Myocyte (in vitro differentiated cells): ENCODE data around the gene METTL21C. TPM values are rescaled to one million over a fixed set of nuclear protein-coding genes. Genes with fewer than 3 reads are reported as not detected.

Experiments used
- DNase-seq: peaks from one replicate; pipeline ENCODE4 v3.0.0-alpha.2; 2012; ENCODE audit warnings: low read depth
- polyA plus RNA-seq: library from polyadenylated mRNA; unstranded; fragments of >200 nt; gene quantifications from one replicate; pipeline ENCODE4 v1.2.1, GENCODE V29; 2012; ENCODE audit warnings: missing spikeins
- total RNA-seq: library from RNA; depleted of rRNA; stranded (reverse); fragments of >200 nt; gene quantifications from 2 replicates; pipeline ENCODE4 v1.2.3, GENCODE V29; 2014

Gene METTL21C
- total RNA-seq = not detected in 2 replicates
- polyA plus RNA-seq = not detected

DNA sequence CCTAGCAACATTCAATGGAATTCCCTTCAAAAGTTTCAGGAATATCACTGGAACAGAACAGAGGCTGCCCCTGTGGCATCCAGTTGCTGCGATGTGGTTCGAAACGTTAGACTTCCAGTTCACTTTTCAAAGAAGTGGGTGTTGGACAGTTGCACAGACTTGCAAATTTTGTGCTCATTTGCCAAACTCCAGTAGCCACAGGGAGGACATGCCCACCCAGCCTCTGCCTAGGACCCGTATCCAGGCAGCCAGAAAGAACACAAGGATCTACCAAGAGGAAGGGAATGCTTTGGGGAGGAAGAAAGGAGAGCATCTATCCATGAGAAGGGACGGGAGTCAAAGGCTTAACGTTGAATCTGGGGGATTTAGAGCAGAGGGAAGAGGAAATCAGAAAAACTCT lies at the start of gene METTL21C:
Gene METTL21C (minus strand): TSS at position 108 of the 400 bp plus-strand sequence. CDS start 546 bp downstream, outside the sequence.
- DNase-seq = no peak

DNA sequence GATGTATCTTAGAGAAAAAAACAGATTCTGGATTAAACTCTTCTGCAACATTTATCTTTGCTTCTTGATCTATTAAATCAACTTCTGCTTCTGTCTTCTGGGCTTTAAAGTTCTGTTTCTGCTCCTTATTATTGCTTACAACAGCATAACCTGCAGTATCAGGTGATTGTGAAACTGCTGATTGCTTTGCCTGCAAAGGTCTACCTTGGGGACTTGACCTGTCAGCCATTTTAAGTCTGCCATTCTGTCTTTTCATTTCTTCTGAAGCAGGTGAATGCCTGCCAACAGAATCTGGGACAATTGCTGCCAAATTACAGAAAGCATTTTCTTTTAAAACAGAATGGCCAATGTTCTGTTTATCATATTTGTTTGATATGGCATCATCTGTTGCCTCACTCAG lies 47.7 kb upstream of the METTL21C start:
- DNase-seq = no peak

DNA sequence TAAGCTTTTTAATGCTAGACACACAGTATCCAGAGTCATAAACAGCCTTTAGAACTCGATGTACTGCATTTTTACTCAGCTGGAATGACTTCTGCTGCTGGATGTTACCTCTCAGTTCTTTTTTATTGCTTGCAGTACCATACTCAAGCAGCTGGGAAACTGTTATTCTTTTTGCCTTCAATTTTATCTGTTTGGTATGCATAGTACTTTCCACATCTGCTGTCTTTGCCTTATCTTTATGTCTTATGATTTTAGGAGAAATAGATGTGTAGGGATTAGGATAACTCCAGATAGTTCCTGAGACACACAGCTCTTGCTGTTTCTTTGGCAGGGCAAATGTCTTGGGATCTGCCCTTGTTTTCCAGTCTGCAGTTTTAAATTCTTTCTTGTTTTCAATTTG lies 47.3 kb upstream of the METTL21C start:
- DNase-seq = no peak

DNA sequence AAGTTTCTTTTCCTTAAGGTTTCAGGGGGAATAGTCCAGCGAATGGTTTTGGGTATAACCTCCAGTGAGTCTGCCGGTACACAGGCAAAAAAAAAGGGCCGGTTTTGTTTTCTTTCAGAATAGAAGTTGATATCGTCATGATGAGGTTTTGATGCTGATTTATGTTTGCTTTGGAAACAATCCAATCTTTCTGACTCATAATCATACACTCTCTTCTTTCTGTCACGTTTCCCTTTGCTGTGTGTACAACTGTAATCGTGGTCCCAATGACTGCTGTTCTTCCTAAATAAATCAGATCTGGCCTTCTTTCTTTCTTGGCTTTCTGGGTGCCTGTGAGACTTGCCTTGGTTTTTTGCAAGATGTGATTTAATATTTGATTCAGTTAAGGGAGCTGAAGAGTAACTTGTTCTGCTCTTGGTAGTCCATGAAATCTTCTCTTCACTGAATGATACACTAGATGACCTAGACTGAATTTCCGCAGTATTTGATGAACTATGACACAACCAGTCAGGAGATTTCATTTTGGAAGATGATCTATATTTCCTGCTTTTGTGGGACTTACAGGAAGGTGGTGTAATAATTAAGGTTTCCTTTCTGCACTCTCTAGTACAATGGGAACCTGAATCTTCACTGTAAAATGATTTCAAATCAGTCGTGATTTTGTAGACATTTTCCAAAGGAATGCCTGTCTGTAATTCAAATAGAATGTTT lies 34.9 kb upstream of the METTL21C start:
- peak; percentile 53 for DNase-seq

DNA sequence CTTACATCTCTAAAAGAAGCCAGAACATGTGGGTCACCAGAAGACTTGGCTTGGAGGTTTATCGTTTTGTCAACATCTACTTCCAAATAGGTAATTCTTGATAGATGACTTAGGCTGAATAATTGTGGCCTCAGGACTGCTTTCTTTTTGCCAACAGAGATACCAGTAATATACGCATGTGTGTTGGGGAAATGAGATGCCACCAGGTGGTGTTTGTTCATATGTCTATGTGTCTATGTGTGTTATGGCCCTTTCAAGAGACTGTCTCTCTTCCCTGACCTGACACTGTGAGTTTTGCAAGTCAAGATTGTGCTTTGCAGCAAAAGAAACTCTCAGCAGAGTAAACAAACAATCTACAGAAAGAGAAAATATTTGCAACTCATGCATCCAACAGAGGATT lies 31.6 kb upstream of the METTL21C start:
- DNase-seq = no peak

DNA sequence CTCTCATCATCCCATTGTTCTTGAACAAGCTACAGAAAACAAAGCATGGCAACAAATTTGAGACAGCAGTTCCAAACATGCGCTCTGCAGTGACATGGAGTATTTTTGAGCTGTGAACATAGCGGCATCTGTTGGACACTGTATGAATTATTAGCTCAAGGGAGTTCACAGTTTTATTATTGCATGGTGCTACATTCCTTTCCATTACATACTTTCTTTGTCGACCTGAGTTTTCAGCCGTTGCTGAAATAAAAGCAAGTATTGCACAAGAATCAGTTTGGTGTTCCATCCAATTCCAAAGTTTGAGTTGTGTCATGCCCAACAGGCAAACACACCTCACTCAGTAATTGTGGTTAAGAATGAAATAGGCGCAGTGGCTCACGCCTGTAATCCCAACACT lies 30.1 kb upstream of the METTL21C start:
- peak; percentile 69 for DNase-seq

DNA sequence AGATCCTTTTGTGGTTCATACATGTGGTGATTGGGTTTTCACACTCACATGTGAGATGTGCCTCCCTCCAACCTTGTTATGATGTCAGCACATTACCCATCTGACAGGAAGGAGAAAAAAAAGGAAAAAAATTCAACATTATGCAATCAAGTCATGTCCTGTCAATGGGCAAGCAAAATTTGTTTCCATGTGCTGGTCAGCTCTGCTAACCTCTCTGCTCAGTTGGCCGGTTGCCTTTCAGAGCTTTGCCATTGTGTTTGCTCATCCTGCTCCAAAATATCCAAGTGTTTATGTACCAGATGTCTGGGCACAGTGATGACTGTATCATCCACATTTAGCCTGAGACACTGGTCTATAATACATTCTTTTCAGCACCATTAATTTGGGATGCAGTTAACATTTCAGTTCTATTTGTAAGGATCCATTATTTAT lies 27.0 kb upstream of the METTL21C start:
- DNase-seq = peak; percentile 60

DNA sequence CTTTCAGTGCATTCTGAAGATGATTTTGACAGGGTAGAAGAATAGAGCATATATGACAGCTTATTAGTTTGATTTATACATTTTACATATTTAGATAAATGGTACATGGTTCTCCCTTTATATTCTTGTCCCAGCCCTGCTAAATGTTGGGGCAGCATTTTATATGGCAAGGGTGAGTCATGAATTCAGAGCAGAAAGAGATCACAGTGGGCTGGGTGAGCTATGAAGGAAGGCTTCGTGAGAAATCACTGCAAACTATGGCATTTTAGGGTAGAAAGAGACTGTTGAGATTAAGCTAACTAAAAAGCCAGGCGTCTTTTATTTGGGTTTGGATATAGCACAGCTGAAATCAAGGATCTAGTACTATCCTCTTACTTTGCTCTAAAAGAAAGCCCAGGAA lies 23.9 kb upstream of the METTL21C start:
- no peak for DNase-seq

DNA sequence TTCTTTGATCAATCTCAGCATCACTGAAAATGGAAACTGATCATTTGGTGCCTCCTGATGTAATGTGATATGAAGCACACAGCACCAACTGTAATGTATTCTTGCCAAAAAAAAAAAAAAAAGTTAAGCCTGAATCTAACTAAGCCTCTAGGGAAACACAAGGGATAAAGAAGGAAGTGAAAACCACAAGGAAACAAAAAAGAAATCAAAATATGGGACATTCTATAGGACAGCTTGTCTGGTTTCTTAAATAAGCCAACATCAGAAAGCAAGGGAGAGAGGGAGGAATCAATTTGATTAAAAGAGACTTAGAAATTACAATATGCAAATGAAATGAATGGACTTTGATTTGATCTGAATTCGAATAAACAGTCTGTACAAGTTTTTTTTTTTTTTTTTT lies 20.6 kb upstream of the METTL21C start:
- DNase-seq = peak; percentile 38

DNA sequence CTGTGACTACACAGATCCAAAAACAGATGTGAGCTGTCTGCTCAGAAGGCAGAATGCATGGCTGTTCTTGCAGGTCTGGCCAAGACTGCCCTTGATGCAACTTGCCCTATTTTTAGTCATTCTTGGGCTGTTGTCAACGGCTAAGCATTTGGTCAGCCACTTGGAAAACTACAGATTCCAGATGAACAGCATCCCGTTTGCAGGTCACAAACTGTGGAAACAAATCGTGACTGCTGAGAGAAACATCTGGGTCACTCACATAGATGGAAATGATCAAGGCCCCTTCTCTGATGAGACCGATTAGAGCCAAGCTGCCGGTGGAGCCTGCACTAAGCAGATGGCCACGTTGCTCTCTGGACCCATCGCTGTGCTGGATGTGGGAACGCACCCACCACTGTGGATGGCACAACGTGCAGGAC lies 15.4 kb upstream of the METTL21C start:
- DNase-seq = no peak

DNA sequence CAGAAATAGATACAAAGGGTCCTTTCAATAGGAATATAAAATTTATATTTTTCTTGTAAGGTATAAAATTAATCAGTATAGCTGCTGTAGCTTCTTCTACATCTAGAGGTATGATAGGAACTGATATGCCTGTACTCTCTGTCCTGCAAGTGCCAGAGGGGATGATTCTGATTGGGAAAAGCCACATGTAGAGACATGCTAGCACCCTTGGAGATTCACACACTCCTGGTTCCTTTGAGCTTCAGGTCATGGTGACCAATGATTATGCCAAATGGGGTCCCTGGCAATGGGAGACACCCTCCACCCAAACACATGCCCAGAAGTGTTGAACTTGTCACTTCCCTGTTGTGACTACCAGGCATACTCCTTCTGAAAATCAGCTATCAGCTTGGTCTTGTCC lies 14.7 kb upstream of the METTL21C start:
- no peak for DNase-seq

DNA sequence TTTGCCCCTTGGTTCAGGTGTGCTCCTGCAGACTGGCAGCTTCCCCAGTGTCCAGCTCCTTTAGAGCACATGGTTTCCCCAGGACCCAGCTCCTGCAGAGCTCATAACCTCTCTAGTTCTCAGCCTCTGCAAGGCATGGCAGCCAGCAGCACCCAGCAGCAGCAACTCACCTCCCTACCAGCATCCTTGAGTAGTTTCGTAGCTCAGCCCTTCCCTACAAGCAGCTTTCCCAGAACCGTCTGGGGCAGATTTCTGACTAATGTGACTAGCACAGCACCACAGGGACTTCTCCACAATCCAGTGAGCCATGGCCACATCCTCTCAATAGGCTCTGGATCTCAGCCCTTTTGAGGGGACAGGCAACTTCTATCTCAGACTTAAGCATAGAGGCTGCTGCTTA lies 14.1 kb upstream of the METTL21C start:
- DNase-seq = no peak

DNA sequence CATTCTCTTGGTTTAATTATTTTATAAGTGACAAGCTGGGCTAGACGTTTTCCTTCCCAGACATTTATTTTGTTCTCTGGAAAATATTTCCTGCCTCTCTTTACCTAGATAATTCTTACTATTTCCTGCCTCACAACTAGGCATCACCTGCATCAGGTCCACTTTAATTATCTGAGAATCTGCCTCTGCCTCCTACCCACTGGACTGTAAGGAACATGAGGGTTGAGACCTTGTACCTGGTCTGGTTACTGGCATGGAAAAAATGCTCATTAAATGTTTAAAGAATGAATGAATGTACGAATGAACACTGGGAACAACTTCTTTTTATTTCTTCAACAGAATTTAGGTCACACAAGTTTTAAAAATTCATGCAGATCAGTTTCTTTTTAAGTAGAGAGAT lies 13.4 kb upstream of the METTL21C start:
- DNase-seq = no peak

DNA sequence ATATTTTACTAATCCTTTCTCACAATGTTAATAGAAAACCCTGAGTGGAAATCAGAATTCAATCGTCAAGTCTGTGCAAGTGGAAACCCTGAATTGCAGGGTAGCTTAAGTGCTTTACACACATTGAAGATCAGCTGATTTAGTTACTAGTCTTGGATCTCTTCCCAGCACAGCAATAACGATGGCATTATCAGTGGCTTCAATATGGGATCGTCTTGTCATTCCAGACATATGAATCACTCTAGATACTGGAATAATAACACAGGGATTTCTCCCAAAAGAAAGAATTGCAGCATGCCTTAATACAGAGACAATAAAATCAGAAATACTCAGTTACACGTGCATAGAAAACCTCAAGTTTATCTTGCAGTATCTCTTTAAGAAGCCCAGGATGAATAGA lies 12.6 kb upstream of the METTL21C start:
- DNase-seq = peak; percentile 74

DNA sequence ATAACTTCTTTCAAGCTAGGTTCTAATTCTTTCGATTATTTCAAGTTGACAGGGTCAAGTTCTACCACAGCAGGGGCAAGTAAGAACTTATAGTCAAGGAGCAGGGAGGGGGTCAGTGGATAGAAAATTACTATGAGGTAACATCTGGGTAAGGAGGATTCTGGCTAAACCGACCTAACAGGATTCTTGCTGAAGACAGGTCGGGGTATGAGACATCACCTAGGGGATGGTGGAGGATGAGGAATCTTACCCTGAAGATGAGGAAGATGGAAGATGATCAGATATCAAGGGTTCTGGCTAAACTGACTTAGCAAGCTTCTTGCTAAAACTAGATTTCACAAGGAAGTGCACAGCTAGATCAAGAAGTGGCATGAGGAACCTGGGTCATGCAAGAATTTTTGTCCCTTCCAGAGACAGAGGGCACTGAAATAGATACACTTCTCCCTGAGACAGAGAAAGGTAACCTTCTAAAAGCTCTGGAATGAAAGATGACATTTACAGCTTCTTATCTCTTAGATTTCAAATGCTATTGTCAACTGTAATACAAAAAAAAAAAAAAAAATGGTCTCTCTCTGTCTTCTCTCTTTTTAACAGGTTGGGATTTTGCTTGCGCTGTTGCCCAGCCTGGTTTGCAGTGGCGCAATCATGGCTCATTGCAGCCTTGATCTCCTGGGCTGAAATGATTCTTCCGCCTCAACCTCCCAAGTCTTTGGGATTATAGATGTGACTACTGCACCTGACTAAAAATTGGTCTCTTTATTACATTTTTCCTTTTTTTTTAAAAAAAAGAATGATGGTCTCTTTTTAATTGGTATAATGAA lies 9.6 kb upstream of the METTL21C start:
- no peak for DNase-seq

DNA sequence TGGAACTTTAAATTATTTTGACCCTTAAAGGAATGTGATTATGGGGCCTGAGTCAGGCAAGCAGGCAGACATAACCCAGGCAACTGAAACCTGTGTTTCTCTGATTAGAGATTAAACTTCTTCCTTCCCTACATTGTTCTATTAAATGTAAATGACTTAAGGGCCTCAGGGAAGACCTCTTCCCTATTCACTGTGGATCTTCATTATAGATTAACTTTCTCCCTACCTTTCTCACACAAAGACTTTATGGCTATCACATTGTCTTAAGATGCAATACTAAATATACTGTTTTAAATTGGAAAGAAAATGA lies 8.8 kb upstream of the METTL21C start:
- DNase-seq = no peak

DNA sequence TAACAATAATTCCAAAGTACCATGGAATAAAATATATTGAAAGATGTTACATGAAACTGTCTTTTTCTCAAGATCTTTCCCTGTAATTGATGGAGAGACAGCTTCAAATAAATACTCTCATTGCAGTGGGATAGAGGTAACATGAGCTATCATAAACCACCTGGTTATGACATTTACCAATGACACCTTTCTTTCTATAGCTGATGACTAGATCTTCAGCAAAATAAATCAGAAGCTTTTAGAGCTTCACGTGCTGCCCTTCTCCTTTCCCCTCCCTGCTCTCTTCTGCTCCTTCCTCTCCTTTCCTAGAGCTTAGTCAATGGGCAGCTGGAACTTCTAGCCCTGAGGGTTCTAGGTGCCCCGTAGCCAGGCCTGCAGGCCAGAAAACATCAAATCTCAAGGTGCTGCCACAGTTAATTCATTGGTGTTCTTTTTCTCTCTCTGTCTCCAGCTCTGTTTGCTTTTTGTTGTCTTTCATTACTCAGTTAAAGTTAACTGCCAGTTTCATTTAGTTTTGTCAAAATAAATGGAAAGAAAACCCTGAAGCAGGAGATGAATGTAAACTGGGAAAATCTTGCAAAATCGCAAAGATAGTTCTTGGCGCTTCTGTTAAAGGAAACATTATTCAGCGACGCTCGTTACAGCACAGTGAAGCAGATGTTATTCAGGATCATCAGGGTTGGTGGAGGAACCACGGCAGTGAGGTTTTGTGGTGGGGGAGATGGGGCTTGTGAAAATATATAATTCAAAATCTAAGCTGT lies 8.3 kb upstream of the METTL21C start:
- no peak for DNase-seq

DNA sequence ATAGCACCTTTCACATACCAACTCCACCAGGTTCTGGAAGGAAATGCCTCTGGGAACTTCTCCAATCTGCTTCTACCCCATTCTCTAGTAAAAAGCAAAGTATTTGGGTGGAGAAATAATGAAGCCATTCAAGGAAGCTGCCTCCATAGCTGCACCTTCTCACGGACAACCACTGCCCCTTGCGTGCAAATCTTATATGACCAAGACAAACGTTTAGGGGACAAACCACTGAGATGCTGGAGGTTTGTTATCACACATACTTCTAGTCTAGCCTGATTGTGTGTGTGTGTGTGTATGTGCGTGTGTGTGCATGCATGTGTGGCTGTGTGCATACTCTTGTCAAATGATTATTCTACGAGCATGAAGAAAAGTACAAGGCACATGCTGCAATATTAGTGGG lies 6.5 kb upstream of the METTL21C start:
- no peak for DNase-seq

DNA sequence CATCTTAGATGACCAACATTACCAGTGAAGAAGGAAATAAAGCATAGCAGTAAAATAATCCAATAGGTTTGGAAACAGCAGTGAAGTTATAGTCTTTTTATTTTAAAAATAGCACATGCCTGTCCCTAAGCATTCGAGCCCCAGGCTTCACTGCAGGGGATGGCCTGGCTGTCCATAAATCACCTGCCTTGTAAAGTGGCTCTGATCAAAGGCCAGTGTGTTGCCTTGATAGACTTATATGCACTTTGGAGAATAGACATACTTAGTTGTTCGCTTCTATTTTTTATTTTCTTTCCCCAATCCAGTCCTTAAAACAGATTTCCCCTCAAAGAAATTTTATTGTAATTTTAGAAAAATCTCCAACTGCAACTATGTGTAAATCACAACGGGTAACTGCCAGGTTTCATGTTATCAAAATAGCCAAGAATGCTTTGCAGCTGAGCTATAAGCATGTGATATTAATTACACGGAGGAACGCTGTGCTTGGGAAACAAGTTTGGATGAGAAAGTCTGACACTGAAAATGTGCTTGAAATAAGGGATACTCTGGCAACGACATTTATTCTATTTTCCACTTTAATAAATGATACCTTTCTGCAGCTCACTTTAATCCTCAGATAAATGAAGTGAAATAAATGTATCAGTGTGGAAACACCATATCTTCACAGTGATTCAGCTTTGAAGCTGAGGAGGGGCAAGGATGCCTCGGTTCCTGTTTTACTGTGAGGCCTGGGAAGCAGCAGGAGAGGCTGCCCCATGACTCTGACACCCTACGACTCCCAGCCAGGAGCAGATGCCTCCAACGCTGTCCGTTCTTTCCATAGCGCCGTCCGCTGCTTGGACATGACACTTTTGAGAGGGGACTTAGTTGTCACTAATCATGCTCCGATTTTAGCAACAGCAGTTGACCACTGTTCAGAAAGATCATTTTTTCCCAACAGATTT lies 5.5 kb upstream of the METTL21C start:
- DNase-seq = no peak

DNA sequence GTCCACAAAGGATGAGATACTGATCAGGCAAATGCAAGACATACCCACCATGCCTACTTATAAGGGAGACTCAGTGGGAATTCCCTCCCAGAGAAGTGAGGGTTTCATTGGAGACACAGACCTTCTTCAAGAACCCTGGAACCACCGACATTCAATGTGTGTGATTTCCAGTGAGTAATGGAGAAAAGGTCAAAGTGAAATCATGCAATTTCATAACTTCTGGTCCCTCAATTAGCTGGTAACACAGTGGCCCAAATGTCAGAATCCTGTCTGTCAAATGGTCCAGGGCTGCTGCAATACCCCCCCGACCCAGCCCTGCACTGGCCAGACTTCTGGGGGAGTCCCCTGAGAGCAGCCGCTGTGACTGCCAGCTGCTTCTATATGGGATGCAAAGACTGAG lies 4.7 kb upstream of the METTL21C start:
- DNase-seq = no peak

DNA sequence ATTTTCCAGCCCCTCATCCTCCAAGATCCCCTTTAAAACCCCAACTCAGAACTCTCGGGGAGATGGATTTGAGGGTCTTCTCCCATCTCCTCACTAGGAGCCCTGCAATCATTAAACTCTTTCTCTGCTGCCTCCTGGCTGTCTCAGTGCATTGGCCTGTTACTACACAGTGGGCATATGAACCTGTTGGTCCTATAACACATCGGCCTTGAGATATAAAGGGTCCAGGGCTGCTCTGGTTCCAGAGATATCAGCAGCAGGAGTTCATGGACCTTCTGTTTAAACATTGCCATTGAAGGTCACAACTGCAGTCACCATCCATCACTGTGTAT lies 3.8 kb upstream of the METTL21C start:
- no peak for DNase-seq
